Left forelimb (tissue), 1 donor: ENCODE measurements around the gene ZNF471.

Source experiments
- DNase-seq: peaks from one replicate; pipeline ENCODE4 v3.0.0-alpha.2; 2018; ENCODE audit warnings: low spot score

ZNF471 gene

GRCh38 chr19:56507446-56508289 lies at the start of gene ZNF471:
Gene ZNF471 (plus strand): TSS chr19:56507855. CDS start chr19:56511572, 3,717 bp downstream.
- peak; percentile 99 for DNase-seq

- no peak for DNase-seq
These were observed 33.3 kb upstream of the ZNF471 start for GRCh38 chr19:56474308-56474707.

GRCh38 chr19:56476093-56476492 lies 31.6 kb upstream of the ZNF471 start:
- DNase-seq, result no peak

- no peak for DNase-seq
These were observed 30.8 kb upstream of the ZNF471 start, which contains the start of gene ZNF667 for GRCh38 chr19:56476651-56477428. Gene ZNF667 (minus strand): TSS chr19:56477345. CDS start chr19:56462370, 14,975 bp downstream.

- DNase-seq, result peak; percentile 97
These were observed 30.0 kb upstream of the ZNF471 start for GRCh38 chr19:56477429-56478338.

GRCh38 chr19:56491399-56491798 lies 16.3 kb upstream of the ZNF471 start:
- DNase-seq, result no peak

GRCh38 chr19:56504581-56504980 lies 3.1 kb upstream of the ZNF471 start:
- no peak for DNase-seq

- DNase-seq, result no peak
These were observed 679 bp downstream of the ZNF471 start for GRCh38 chr19:56508290-56508778.

GRCh38 chr19:56525214-56525860 lies 17.7 kb downstream of the ZNF471 start:
- DNase-seq, result no peak

- no peak for DNase-seq
These were observed 29.8 kb downstream of the ZNF471 start for GRCh38 chr19:56537442-56537841.

GRCh38 chr19:56538254-56538760 lies 30.7 kb downstream of the ZNF471 start:
- peak; percentile 94 for DNase-seq

GRCh38 chr19:56538761-56539263 lies 31.2 kb downstream of the ZNF471 start, which contains the start of gene ZFP28:
Gene ZFP28 (plus strand): TSS chr19:56538948. CDS start chr19:56539019, 71 bp downstream.
- DNase-seq, result no peak

GRCh38 chr19:56543776-56544175 lies 36.1 kb downstream of the ZNF471 start:
- no peak for DNase-seq

GRCh38 chr19:56547535-56547934 lies 39.9 kb downstream of the ZNF471 start:
- DNase-seq, result no peak

- no peak for DNase-seq
These were observed 46.7 kb downstream of the ZNF471 start for GRCh38 chr19:56554272-56554869.

- DNase-seq, result no peak
These were observed 55.1 kb downstream of the ZNF471 start for GRCh38 chr19:56562766-56563165.

- DNase-seq, result no peak
These were observed 59.2 kb downstream of the ZNF471 start for GRCh38 chr19:56566904-56567273.

GRCh38 chr19:56567274-56568120 lies 59.8 kb downstream of the ZNF471 start, which contains the start of gene ZNF470:
Gene ZNF470 (plus strand): TSS chr19:56567468. CDS start chr19:56570312, 2,844 bp downstream.
- DNase-seq, result peak; percentile 96

GRCh38 chr19:56572589-56572988 lies 64.9 kb downstream of the ZNF471 start:
- DNase-seq, result no peak
